ENCODE results near the gene DRC3.

The DRC3 gene

DNA sequence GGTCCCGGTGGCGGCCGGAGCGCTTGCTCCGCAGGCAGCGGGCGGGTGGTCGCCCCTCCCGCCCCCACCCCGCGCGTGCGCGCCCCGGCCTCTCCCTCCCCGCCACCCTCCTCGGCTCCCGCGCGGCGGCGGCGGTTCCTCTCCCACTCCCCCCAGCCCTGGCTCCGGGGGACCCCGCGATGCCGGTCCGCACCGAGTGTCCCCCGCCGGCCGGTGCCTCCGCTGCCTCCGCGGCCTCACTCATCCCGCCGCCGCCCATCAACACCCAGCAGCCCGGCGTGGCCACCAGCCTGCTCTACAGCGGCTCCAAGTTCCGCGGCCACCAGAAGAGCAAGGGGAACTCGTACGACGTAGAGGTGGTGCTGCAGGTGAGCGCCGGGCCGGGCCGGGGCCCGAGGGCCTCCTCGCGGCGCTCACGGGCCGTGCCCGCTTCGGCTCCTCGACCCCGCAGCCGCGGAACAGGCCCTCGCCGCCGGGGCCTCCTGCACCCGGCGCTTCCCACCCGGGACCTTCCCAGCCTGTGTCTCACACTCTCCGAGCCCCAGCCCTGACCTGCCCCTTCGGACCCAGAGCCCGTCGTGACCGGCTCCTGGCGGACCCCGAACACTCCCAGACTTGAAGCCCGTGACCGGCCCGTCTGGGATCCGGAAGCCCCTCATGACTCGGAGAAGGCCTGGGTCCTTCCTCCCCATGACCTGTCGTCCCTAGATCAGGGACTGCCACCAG lies 67.0 kb downstream of the DRC3 start:
- TF ChIP-seq RARB (CRISPR knock-in tag; IDR thresholded peaks at IDR 0.05) (no peak), CSDC2 (CRISPR knock-in tag; IDR thresholded peaks at IDR 0.05) (no peak), ZFP30 (CRISPR knock-in tag; IDR thresholded peaks at IDR 0.05) (no peak)
- TF ChIP-seq, protein P1, sequence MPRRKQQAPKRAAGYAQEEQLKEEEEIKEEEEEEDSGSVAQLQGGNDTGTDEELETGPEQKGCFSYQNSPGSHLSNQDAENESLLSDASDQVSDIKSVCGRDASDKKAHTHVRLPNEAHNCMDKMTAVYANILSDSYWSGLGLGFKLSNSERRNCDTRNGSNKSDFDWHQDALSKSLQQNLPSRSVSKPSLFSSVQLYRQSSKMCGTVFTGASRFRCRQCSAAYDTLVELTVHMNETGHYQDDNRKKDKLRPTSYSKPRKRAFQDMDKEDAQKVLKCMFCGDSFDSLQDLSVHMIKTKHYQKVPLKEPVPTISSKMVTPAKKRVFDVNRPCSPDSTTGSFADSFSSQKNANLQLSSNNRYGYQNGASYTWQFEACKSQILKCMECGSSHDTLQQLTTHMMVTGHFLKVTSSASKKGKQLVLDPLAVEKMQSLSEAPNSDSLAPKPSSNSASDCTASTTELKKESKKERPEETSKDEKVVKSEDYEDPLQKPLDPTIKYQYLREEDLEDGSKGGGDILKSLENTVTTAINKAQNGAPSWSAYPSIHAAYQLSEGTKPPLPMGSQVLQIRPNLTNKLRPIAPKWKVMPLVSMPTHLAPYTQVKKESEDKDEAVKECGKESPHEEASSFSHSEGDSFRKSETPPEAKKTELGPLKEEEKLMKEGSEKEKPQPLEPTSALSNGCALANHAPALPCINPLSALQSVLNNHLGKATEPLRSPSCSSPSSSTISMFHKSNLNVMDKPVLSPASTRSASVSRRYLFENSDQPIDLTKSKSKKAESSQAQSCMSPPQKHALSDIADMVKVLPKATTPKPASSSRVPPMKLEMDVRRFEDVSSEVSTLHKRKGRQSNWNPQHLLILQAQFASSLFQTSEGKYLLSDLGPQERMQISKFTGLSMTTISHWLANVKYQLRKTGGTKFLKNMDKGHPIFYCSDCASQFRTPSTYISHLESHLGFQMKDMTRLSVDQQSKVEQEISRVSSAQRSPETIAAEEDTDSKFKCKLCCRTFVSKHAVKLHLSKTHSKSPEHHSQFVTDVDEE (CRISPR knock-in tag; IDR thresholded peaks at IDR 0.05), result no peak
- ATAC-seq, result peak; percentile 53

DNA sequence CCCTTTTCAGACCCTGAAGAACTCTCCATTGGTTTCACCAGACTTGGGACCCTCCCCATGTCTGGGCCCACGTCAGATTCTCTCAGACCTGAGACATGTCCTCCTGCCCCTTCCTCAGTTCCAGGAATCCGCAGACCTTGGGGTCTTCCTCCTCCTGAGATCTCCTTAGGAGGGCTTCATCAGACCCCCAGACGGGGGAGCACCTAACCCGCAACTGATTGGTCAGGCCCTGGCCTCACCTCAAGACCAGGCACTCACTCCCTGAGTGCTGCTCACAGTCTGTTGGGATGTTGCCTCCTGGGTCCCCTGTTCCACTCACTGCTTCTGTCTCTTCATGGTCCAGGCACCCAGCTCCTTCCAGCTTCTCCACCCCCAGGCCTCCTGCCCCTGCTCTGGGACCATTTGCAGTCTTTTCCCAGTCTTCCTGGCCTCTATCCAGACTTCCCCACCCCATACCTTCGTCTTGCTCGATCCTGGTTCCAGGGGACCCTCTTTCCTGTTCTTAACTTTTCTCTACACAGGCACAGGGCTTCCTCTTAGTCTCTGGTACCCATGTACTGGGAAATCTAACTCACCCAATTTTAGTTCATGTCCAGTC lies 67.7 kb downstream of the DRC3 start:
- TF ChIP-seq GLIS3 (CRISPR knock-in tag; IDR thresholded peaks at IDR 0.05) (no peak), SNAI2 (CRISPR knock-in tag; IDR thresholded peaks at IDR 0.05) (no peak), BACH2 (CRISPR knock-in tag; IDR thresholded peaks at IDR 0.05; ENCODE audit: borderline replicate concordance) (no peak), RARB (CRISPR knock-in tag; IDR thresholded peaks at IDR 0.05) (no peak), ZNF70 (CRISPR knock-in tag; IDR thresholded peaks at IDR 0.05) (no peak), ZNF565 (CRISPR knock-in tag; conservative IDR thresholded peaks at IDR 0.05; ENCODE audit: low read depth) (no peak)
- TF ChIP-seq, protein P2, sequence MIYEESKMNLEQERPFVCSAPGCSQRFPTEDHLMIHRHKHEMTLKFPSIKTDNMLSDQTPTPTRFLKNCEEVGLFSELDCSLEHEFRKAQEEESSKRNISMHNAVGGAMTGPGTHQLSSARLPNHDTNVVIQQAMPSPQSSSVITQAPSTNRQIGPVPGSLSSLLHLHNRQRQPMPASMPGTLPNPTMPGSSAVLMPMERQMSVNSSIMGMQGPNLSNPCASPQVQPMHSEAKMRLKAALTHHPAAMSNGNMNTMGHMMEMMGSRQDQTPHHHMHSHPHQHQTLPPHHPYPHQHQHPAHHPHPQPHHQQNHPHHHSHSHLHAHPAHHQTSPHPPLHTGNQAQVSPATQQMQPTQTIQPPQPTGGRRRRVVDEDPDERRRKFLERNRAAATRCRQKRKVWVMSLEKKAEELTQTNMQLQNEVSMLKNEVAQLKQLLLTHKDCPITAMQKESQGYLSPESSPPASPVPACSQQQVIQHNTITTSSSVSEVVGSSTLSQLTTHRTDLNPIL (CRISPR knock-in tag; IDR thresholded peaks at IDR 0.05; ENCODE audit: low read depth), result no peak
- TF ChIP-seq, protein P3, sequence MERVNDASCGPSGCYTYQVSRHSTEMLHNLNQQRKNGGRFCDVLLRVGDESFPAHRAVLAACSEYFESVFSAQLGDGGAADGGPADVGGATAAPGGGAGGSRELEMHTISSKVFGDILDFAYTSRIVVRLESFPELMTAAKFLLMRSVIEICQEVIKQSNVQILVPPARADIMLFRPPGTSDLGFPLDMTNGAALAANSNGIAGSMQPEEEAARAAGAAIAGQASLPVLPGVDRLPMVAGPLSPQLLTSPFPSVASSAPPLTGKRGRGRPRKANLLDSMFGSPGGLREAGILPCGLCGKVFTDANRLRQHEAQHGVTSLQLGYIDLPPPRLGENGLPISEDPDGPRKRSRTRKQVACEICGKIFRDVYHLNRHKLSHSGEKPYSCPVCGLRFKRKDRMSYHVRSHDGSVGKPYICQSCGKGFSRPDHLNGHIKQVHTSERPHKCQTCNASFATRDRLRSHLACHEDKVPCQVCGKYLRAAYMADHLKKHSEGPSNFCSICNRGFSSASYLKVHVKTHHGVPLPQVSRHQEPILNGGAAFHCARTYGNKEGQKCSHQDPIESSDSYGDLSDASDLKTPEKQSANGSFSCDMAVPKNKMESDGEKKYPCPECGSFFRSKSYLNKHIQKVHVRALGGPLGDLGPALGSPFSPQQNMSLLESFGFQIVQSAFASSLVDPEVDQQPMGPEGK (CRISPR knock-in tag; IDR thresholded peaks at IDR 0.05; ENCODE audit: borderline replicate concordance), result no peak
- TF ChIP-seq, protein P1 (CRISPR knock-in tag; IDR thresholded peaks at IDR 0.05), result no peak
- ATAC-seq, result no peak

DNA sequence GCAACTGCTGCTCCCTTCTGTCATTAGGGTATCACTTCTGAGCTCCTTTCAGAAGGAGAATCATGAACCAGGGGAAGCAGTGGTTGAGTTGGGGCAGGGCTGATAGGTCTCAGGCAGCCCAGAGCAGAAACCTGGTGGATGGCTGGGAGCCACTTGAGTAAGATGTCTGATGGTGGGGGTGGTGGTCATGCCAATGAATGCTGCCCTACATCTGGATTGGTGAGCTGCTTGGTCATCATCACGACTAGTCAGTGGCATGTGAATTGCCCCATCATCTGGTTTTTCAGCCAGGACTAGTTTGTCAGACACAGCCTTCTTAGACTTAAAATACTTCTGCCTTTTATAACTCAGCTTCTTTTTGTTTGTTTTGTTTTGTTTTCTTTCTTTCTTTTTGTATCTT lies 69.1 kb downstream of the DRC3 start:
- TF ChIP-seq ISL1 (CRISPR knock-in tag; IDR thresholded peaks at IDR 0.05), result no peak
- TF ChIP-seq, protein P4, sequence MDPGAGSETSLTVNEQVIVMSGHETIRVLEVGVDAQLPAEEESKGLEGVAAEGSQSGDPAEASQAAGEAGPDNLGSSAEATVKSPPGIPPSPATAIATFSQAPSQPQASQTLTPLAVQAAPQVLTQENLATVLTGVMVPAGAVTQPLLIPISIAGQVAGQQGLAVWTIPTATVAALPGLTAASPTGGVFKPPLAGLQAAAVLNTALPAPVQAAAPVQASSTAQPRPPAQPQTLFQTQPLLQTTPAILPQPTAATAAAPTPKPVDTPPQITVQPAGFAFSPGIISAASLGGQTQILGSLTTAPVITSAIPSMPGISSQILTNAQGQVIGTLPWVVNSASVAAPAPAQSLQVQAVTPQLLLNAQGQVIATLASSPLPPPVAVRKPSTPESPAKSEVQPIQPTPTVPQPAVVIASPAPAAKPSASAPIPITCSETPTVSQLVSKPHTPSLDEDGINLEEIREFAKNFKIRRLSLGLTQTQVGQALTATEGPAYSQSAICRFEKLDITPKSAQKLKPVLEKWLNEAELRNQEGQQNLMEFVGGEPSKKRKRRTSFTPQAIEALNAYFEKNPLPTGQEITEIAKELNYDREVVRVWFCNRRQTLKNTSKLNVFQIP (CRISPR knock-in tag; IDR thresholded peaks at IDR 0.05; ENCODE audit: borderline replicate concordance, low read depth), result no peak
- TF ChIP-seq ZFP30 (CRISPR knock-in tag; IDR thresholded peaks at IDR 0.05), result no peak
- ATAC-seq, result no peak

DNA sequence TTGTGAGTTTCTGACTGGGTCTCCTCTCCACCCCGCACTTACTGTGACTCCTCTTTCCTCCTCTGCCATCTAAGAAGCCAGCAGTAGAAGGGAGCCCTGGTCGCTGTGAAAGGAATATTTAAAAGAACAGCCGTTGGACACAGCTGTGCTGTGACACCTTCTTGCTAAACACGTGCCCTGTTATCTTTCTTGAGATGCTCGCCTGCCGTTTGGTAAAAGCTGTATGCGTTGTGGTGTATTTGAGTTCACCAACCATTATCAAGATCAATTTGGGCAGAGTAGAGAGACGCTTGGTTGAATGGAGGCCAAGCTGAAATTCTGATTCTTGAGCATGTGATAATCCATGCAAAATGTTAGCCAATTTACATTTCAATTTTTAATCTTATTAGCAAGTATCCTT lies 70.3 kb downstream of the DRC3 start:
- no peak for ATAC-seq
- TF ChIP-seq ZNF565 (CRISPR knock-in tag; conservative IDR thresholded peaks at IDR 0.05; ENCODE audit: low read depth) (no peak), OSR1 (CRISPR knock-in tag; IDR thresholded peaks at IDR 0.05) (no peak), CSDC2 (CRISPR knock-in tag; IDR thresholded peaks at IDR 0.05) (no peak), ARNTL (CRISPR knock-in tag; IDR thresholded peaks at IDR 0.05; ENCODE audit: borderline replicate concordance, low read depth) (no peak), ISL1 (CRISPR knock-in tag; IDR thresholded peaks at IDR 0.05) (no peak)
- TF ChIP-seq, protein P1 (CRISPR knock-in tag; IDR thresholded peaks at IDR 0.05), result no peak
- TF ChIP-seq, protein P5, sequence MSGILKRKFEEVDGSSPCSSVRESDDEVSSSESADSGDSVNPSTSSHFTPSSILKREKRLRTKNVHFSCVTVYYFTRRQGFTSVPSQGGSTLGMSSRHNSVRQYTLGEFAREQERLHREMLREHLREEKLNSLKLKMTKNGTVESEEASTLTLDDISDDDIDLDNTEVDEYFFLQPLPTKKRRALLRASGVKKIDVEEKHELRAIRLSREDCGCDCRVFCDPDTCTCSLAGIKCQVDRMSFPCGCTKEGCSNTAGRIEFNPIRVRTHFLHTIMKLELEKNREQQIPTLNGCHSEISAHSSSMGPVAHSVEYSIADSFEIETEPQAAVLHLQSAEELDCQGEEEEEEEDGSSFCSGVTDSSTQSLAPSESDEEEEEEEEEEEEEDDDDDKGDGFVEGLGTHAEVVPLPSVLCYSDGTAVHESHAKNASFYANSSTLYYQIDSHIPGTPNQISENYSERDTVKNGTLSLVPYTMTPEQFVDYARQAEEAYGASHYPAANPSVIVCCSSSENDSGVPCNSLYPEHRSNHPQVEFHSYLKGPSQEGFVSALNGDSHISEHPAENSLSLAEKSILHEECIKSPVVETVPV (CRISPR knock-in tag; IDR thresholded peaks at IDR 0.05), result no peak
- TF ChIP-seq, protein P3 (CRISPR knock-in tag; IDR thresholded peaks at IDR 0.05; ENCODE audit: borderline replicate concordance), result no peak

All from SK-N-SH treated with all-trans-retinoic acid at 6 μM for 48 hours (cell line).